DND-41 (cell line): Measurements from ENCODE around the gene ITPRIPL1.

Experiments
- CTCF ChIP-seq: IDR thresholded peaks from 2 replicates; pipeline ENCODE4 v1.5.1; 2012; ENCODE audit warnings: borderline replicate concordance, low read length, moderate library complexity, mild to moderate bottlenecking; ENCODE audit not compliant: poor library complexity, severe bottlenecking; ENCODE audit errors: extremely low read depth
- EZH2 ChIP-seq: IDR thresholded peaks from 3 replicates; pipeline ENCODE4 v1.6.1; 2012; ENCODE audit warnings: borderline replicate concordance, low read depth, mild to moderate bottlenecking, moderate library complexity, low read length, inconsistent platforms; ENCODE audit not compliant: severe bottlenecking

GRCh38 chr2:96336873-96337272, 11.8 kb downstream of the ITPRIPL1 start:
- TF ChIP-seq EZH2 (no peak), CTCF (no peak)
